PC-3 (cell line): Measurements from ENCODE around the gene EMX2. TPM values are rescaled to one million over a fixed set of nuclear protein-coding genes. Genes with fewer than 3 reads are reported as not detected.

Experiments used
- ATAC-seq: fragments of 200-7000 bp; cut with Tn5 transposase; 2 replicates; pipeline ENCODE4 v1.9.1; 2020; ENCODE audit warnings: mild to moderate bottlenecking, moderate library complexity
- BruUV-seq: library from RNA; stranded (reverse); fragments of 400-500 nt; replicated peaks from 2 replicates; lab custom pipeline; 2021; lab: Mats Ljungman, UMichigan
- CTCF ChIA-PET: fragments of 300-600 bp; sonication (Branson Sonifier 250); formaldehyde crosslinking; loops from one replicate; lab custom pipeline; 2022; ENCODE audit warnings: antibody characterized with exemption; lab: Charles Lee
- POLR2A ChIA-PET: fragments of 300-600 bp; sonication (Branson Sonifier 250); formaldehyde crosslinking; loops from one replicate; lab custom pipeline; 2022; ENCODE audit warnings: antibody characterized with exemption; ENCODE audit not compliant: unreplicated experiment; lab: Charles Lee
- DNase-seq: peaks from one replicate; pipeline ENCODE4 v3.0.0-alpha.2; 2015
- H2AFZ ChIP-seq: fragments of 300-600 bp; sonication (generic); 2 replicates; pipeline ENCODE4 v1.6.0; 2016; ENCODE audit warnings: antibody characterized with exemption, low read length
- H3F3A ChIP-seq: fragments of 300-600 bp; sonication (generic); one replicate; pipeline ENCODE4 v1.6.0; 2017; ENCODE audit warnings: antibody characterized with exemption, low read length, control low read depth, mild to moderate bottlenecking; ENCODE audit not compliant: unreplicated experiment
- H3K27ac ChIP-seq: fragments of 300-600 bp; sonication (generic); 2 replicates; pipeline ENCODE4 v1.5.1; 2016; ENCODE audit warnings: mild to moderate bottlenecking, low read length
- H3K27me3 ChIP-seq: fragments of 300-600 bp; sonication (generic); 2 replicates; pipeline ENCODE4 v1.6.1; 2016; ENCODE audit warnings: low read length, mixed read lengths
- H3K36me3 ChIP-seq: fragments of 300-600 bp; sonication (generic); 2 replicates; pipeline ENCODE4 v1.6.1; 2016; ENCODE audit warnings: low read depth, mixed run types, low read length, mixed read lengths
- H3K4me1 ChIP-seq: fragments of 300-600 bp; sonication (generic); 2 replicates; pipeline ENCODE4 v1.5.1; 2016; ENCODE audit warnings: low read length; ENCODE audit not compliant: insufficient read depth
- H3K4me2 ChIP-seq: fragments of 300-600 bp; sonication (generic); 2 replicates; pipeline ENCODE4 v1.6.0; 2016; ENCODE audit warnings: low read length
- H3K4me3 ChIP-seq: fragments of 300-600 bp; sonication (generic); 2 replicates; pipeline ENCODE4 v1.5.1; 2016; ENCODE audit warnings: mild to moderate bottlenecking, low read length, mixed read lengths
- H3K79me2 ChIP-seq: fragments of 300-600 bp; sonication (generic); 2 replicates; pipeline ENCODE4 v1.6.1; 2017; ENCODE audit warnings: low read length, mixed read lengths
- H3K9ac ChIP-seq: fragments of 300-600 bp; sonication (generic); 2 replicates; pipeline ENCODE4 v1.6.0; 2016; ENCODE audit warnings: mild to moderate bottlenecking, low read length
- H3K9me2 ChIP-seq: fragments of 300-600 bp; sonication (generic); replicated peaks from 2 replicates; pipeline ENCODE4 v1.6.1; 2016; ENCODE audit warnings: mixed run types, low read length, mixed read lengths
- H3K9me3 ChIP-seq: fragments of 300-600 bp; sonication (generic); 2 replicates; pipeline ENCODE4 v1.6.1; 2016; ENCODE audit warnings: low read length, mixed read lengths
- H4K20me1 ChIP-seq: fragments of 300-600 bp; sonication (generic); 2 replicates; pipeline ENCODE4 v1.6.1; 2016; ENCODE audit warnings: low read length, mixed read lengths
- EZH2 ChIP-seq: fragments of 300-600 bp; sonication (generic); IDR thresholded peaks from one replicate; pipeline ENCODE4 v1.6.1; 2017; ENCODE audit warnings: antibody characterized with exemption, mild to moderate bottlenecking, low read length; ENCODE audit not compliant: unreplicated experiment
- EZH2phosphoT487 ChIP-seq: fragments of 300-600 bp; sonication (generic); IDR thresholded peaks from 2 replicates; pipeline ENCODE4 v1.6.1; 2018; ENCODE audit warnings: mild to moderate bottlenecking, antibody characterized with exemption, low read length, borderline replicate concordance
- intact Hi-C: fragments of 100-400 bp; cut with micrococcal nuclease; formaldehyde crosslinking; loops from 2 replicates; pipeline ENCODE4 v1.9.0; 2023
- total RNA-seq: library from RNA; depleted of rRNA; stranded (reverse); fragments of >200 nt; gene quantifications from 2 replicates; pipeline ENCODE4 v1.2.3, GENCODE V29; 2014
- TF ChIP-seq, protein P1 (sequence below): fragments of 300-600 bp; sonication (generic); conservative IDR thresholded peaks from 2 replicates; pipeline ENCODE4 v1.5.1; 2017; ENCODE audit warnings: antibody characterized with exemption, low read depth, mild to moderate bottlenecking, low read length

Gene EMX2
- total RNA-seq, 1 experiment from 2014 or later, result not detected

DNA sequence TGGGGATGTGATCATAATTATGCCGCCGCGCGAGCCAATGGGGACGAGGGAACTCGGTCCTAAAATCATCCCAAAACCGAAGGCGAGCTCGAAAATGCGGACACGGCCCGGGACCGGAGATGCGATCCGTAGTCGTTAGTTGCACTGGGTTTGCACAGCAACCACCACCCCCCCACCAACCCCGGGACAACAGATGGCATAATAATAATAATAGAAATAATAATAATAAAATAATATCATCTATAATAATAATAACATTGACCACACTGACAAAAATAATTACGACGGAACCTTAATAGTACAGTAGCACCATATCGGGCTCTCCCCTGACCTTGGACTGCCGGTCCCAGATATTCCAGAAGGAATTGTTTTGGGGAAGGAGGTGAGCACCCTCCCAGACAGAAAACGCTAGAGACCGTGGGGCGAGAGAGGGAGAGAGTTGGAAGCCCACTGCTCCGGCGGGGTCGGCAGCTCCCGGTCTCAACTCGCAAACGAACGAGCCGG lies 1.1 kb upstream of the EMX2 start:
- no peak overlapping the region for H2AFZ ChIP-seq
- CTCF ChIA-PET, result no interaction called here
- no peak for ATAC-seq
- H3K9me2 ChIP-seq, result no peaks in the 10 kb centered on the region
- H3K36me3 ChIP-seq, result no peaks in the 10 kb centered on the region
- BruUV-seq, result no TSS peak
- intact Hi-C loops, result no loop called here
- no peaks in the 10 kb centered on the region for H4K20me1 ChIP-seq
- H3K4me1 ChIP-seq, result 0 out of 2 replicates have a peak, but pooled peaks cover 6% of the 10 kb centered on the region
- POLR2A ChIA-PET, result no interaction called here
- no peak overlapping the region for H3K4me2 ChIP-seq
- no peaks in the 10 kb centered on the region for H3K9me3 ChIP-seq
- TF ChIP-seq EZH2phosphoT487, result no peak
- H3K4me3 ChIP-seq, result no peak overlapping the region
- no peak for DNase-seq
- H3F3A ChIP-seq, result no peaks in the 10 kb centered on the region
- no peaks in the 10 kb centered on the region for H3K79me2 ChIP-seq
- no peak overlapping the region for H3K27ac ChIP-seq
- H3K9ac ChIP-seq, result no peak overlapping the region
- H3K27me3 ChIP-seq, result peaks cover 30% of the 10 kb centered on the region

DNA sequence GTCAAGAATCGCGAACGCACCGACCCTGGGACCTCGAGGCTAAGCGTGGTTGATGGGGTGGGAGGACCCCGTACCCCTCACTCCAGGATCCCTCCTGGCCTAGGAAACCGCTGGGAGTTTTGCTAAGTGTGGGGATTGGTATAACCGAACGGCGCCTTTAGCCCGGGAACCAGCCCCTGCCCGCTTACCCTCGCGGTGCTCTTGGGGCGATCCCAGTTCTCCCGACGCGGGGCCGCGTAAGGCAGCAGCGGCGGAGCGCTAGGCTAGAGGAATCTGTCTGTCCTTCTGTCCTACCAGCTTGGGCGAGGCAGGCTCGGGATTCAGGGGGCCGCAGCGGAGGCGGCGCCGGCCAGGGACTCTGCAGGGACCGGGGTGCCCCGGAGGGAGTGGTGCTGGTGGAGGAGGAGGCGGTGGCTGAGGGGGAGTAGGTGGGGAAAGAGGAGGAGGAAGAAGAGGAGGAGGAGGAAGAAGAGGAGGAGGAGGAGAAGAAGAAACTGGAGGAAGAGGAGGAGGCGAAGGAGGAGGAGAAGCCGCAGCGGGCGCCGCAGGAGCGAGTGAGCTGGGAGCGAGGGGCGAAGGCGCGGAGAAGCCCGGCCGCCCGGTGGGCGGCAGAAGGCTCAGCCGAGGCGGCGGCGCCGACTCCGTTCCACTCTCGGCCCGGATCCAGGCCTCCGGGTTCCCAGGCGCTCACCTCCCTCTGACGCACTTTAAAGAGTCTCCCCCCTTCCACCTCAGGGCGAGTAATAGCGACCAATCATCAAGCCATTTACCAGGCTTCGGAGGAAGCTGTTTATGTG lies 439 bp upstream of the EMX2 start:
- no peak for ATAC-seq
- Histone ChIP-seq H3K27ac (no peak overlapping the region), H3K36me3 (no peaks in the 10 kb centered on the region), H3K4me2 (no peak overlapping the region), H3K79me2 (no peaks in the 10 kb centered on the region), H3K9ac (no peak overlapping the region), H3F3A (no peaks in the 10 kb centered on the region), H4K20me1 (no peaks in the 10 kb centered on the region), H3K4me1 (0 out of 2 replicates have a peak, but pooled peaks cover 6% of the 10 kb centered on the region), H3K9me2 (no peaks in the 10 kb centered on the region), H3K27me3 (peaks cover 25% of the 10 kb centered on the region), H3K9me3 (no peaks in the 10 kb centered on the region), H3K4me3 (no peak overlapping the region), H2AFZ (no peak overlapping the region)
- TF ChIP-seq EZH2phosphoT487 (no peak), EZH2 (no peak)
- TF ChIP-seq, protein P1, sequence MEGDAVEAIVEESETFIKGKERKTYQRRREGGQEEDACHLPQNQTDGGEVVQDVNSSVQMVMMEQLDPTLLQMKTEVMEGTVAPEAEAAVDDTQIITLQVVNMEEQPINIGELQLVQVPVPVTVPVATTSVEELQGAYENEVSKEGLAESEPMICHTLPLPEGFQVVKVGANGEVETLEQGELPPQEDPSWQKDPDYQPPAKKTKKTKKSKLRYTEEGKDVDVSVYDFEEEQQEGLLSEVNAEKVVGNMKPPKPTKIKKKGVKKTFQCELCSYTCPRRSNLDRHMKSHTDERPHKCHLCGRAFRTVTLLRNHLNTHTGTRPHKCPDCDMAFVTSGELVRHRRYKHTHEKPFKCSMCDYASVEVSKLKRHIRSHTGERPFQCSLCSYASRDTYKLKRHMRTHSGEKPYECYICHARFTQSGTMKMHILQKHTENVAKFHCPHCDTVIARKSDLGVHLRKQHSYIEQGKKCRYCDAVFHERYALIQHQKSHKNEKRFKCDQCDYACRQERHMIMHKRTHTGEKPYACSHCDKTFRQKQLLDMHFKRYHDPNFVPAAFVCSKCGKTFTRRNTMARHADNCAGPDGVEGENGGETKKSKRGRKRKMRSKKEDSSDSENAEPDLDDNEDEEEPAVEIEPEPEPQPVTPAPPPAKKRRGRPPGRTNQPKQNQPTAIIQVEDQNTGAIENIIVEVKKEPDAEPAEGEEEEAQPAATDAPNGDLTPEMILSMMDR, result no peak
- no peak for DNase-seq
- CTCF ChIA-PET, result no interaction called here
- POLR2A ChIA-PET, result no interaction called here
- intact Hi-C loops, result no loop called here
- no TSS peak for BruUV-seq

DNA sequence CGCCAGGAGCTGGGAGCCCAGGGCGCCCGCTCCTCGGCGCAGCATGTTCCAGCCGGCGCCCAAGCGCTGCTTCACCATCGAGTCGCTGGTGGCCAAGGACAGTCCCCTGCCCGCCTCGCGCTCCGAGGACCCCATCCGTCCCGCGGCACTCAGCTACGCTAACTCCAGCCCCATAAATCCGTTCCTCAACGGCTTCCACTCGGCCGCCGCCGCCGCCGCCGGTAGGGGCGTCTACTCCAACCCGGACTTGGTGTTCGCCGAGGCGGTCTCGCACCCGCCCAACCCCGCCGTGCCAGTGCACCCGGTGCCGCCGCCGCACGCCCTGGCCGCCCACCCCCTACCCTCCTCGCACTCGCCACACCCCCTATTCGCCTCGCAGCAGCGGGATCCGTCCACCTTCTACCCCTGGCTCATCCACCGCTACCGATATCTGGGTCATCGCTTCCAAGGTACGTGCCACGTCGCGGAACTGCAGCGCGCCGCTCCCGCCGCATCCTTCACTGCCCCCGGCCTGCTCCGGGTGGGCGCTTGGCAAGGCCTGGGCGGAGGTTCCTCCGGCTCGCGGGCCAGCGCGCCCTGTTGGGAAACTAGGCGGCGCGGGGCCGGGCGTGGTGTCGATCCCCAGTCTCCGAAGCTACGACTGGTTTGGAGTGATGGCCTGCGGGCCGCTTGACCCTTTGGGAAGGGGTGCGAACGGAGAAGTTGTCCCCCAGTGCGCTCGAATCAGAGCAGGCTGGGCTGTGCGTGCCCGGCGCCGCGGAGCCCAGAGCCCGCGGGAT lies 868 bp downstream of the EMX2 start:
- no peaks in the 10 kb centered on the region for H3F3A ChIP-seq
- peaks cover 36% of the 10 kb centered on the region for H3K27me3 ChIP-seq
- no peak overlapping the region for H3K9ac ChIP-seq
- no peaks in the 10 kb centered on the region for H3K79me2 ChIP-seq
- H4K20me1 ChIP-seq, result no peaks in the 10 kb centered on the region
- H3K4me3 ChIP-seq, result no peak overlapping the region
- ChIA-PET CTCF (no interaction called here), POLR2A (no interaction called here)
- no peaks in the 10 kb centered on the region for H3K4me1 ChIP-seq
- intact Hi-C loops, result no loop called here
- H3K9me3 ChIP-seq, result no peaks in the 10 kb centered on the region
- H3K4me2 ChIP-seq, result peak overlapping the region; percentile 63; the same call in 1 of the 2 replicates
- no peak for ATAC-seq
- H3K27ac ChIP-seq, result no peak overlapping the region
- H3K36me3 ChIP-seq, result no peaks in the 10 kb centered on the region
- TF ChIP-seq EZH2, result no peak
- H2AFZ ChIP-seq, result no peak overlapping the region
- H3K9me2 ChIP-seq, result no peaks in the 10 kb centered on the region
- BruUV-seq, result no TSS peak
- DNase-seq, result no peak
